ENCODE measurements around the gene GRK2. TPM values are rescaled to one million over a fixed set of nuclear protein-coding genes. Genes with fewer than 3 reads are reported as not detected.

Gene GRK2
- total and polyA plus RNA-seq, 2 of the 13 experiments (the other 11 are each of a cell fraction or from before 2014, with no cell fraction given): 31.3 to 42.4 TPM

GRCh38 chr11:67317888-67318555 lies 51.7 kb downstream of the GRK2 start (continued):
- 0 out of 2 replicates have a peak, but pooled peaks have one; percentile 17 for TF ChIP-seq TFDP1 (CRISPR knock-in tag; IDR thresholded peaks at IDR 0.05; ENCODE audit: borderline replicate concordance)
- TF ChIP-seq KDM2A (CRISPR knock-in tag; IDR thresholded peaks at IDR 0.05; ENCODE audit: borderline replicate concordance, low read depth): peak; percentile 11; the same call in 1 of the 2 replicates
- TF ChIP-seq PRPF4 (IDR thresholded peaks at IDR 0.05; ENCODE audit: low read depth, low read length, poor library complexity, severe bottlenecking): no peak
- no peak for TF ChIP-seq NFRKB (IDR thresholded peaks at IDR 0.05)
- no peak; the same call in 1 of the 2 replicates for TF ChIP-seq IRF1 (CRISPR knock-in tag; IDR thresholded peaks at IDR 0.05; ENCODE audit: low read depth)
- TF ChIP-seq ZSCAN12 (CRISPR knock-in tag; IDR thresholded peaks at IDR 0.05): no peak
- TF ChIP-seq ZNF891 (CRISPR knock-in tag; IDR thresholded peaks at IDR 0.05): no peak
- TF ChIP-seq YEATS4 (CRISPR knock-in tag; IDR thresholded peaks at IDR 0.05; ENCODE audit: borderline replicate concordance): 0 out of 2 replicates have a peak, but pooled peaks have one; percentile 1
- TF ChIP-seq SATB2 (CRISPR knock-in tag; IDR thresholded peaks at IDR 0.05): 0 out of 2 replicates have a peak, but pooled peaks have one; percentile 66
- no peak for TF ChIP-seq TCF7L2 (IDR thresholded peaks at IDR 0.05; ENCODE audit: low read depth, low read length)
- 0 out of 2 replicates have a peak, but pooled peaks have one; percentile 40 for TF ChIP-seq AKAP8 (CRISPR knock-in tag; IDR thresholded peaks at IDR 0.05)
- no peak for TF ChIP-seq KDM4B (CRISPR knock-in tag; IDR thresholded peaks at IDR 0.05)
- TF ChIP-seq ZNF800 (CRISPR knock-in tag; IDR thresholded peaks at IDR 0.05): peak; percentile 22; the same call in 1 of the 2 replicates
- no peak for TF ChIP-seq MBD4 (IDR thresholded peaks at IDR 0.05; ENCODE audit: borderline replicate concordance, low read length)
- TF ChIP-seq ZBTB26 (CRISPR knock-in tag; IDR thresholded peaks at IDR 0.05; ENCODE audit: borderline replicate concordance): no peak; the same call in 1 of the 2 replicates
- TF ChIP-seq ZNF446 (CRISPR knock-in tag; IDR thresholded peaks at IDR 0.05): peak; percentile 74; the same call in 1 of the 2 replicates
- no peak for TF ChIP-seq ZNF207 (IDR thresholded peaks at IDR 0.05; ENCODE audit: borderline replicate concordance)
- no peak for TF ChIP-seq HOXA9 (CRISPR knock-in tag; IDR thresholded peaks at IDR 0.05; ENCODE audit: borderline replicate concordance)
- TF ChIP-seq RAD21 (CRISPR knock-in tag; IDR thresholded peaks at IDR 0.05): no peak
- no peak for TF ChIP-seq NRL (CRISPR knock-in tag; IDR thresholded peaks at IDR 0.05; ENCODE audit: borderline replicate concordance)
- TF ChIP-seq SNAI1 (CRISPR knock-in tag; IDR thresholded peaks at IDR 0.05; ENCODE audit: borderline replicate concordance): no peak
- no peak; the same call in 1 of the 2 replicates for TF ChIP-seq ZNF276 (CRISPR knock-in tag; IDR thresholded peaks at IDR 0.05; ENCODE audit: low read depth)
- no peak for TF ChIP-seq SCMH1 (CRISPR knock-in tag; IDR thresholded peaks at IDR 0.05; ENCODE audit: borderline replicate concordance)

Measured in HepG2 (cell line).